Spleen (tissue), 11 donors: ENCODE data around the gene MZT1. TPM values are rescaled to one million over a fixed set of nuclear protein-coding genes. Genes with fewer than 3 reads are reported as not detected.

ENCODE experiments used
- DNase-seq: peaks from one replicate; pipeline ENCODE4 v3.0.0-alpha.2; 2020
- H3K27ac ChIP-seq, 8 donors: fragments of 200-600 bp; sonication (generic) in 7 of 8; 1 replicate in 4 of 8; 2 replicates in 4 of 8; pipeline versions ENCODE4 v1.5.0 to v1.8.0; 2016 to 2021; ENCODE audit warnings: inconsistent platforms in 4 of 8, mild to moderate bottlenecking in 4 of 8, moderate library complexity in 1 of 8
- H3K27me3 ChIP-seq, 7 donors: fragments of 200-600 bp; sonication (generic) in 6 of 7; replicated peaks in 1 of 7; 1 replicate in 4 of 7; 2 replicates in 3 of 7; pipeline versions ENCODE4 v1.5.0 to v1.8.0; 2016 to 2021; ENCODE audit warnings: inconsistent platforms in 3 of 7, mild to moderate bottlenecking in 1 of 7
- H3K36me3 ChIP-seq, 6 donors: fragments of 200-600 bp; sonication (generic) in 5 of 6; 1 replicate in 4 of 6; 2 replicates in 2 of 6; pipeline versions ENCODE4 v1.5.0 to v1.8.0; 2016 to 2021; ENCODE audit warnings: inconsistent platforms in 2 of 6
- H3K4me1 ChIP-seq, 6 donors: fragments of 200-600 bp; sonication (generic) in 5 of 6; 1 replicate in 3 of 6; 2 replicates in 3 of 6; pipeline versions ENCODE4 v1.5.0 to v1.8.0; 2016 to 2021; ENCODE audit warnings: inconsistent platforms in 3 of 6
- H3K4me3 ChIP-seq, 8 donors: fragments of 200-600 bp; sonication (generic) in 7 of 8; 1 replicate in 4 of 8; 2 replicates in 4 of 8; pipeline versions ENCODE4 v1.5.0 to v1.8.0; 2016 to 2021; ENCODE audit warnings: inconsistent platforms in 4 of 8, mild to moderate bottlenecking in 4 of 8, moderate library complexity in 2 of 8
- H3K9me3 ChIP-seq, 8 donors: fragments of 200-600 bp; sonication (generic) in 7 of 8; 1 replicate in 4 of 8; 2 replicates in 4 of 8; pipeline versions ENCODE4 v1.5.0 to v1.8.0; 2016 to 2021; ENCODE audit warnings: inconsistent platforms in 4 of 8
- CTCF ChIP-seq, 11 experiments: fragments of 200-600 bp in 7 of 11; fragments of 450-650 bp in 4 of 11; sonication (generic) in 4 of 11; IDR thresholded peaks in 8 of 11; conservative IDR thresholded peaks in 3 of 11; 1 replicate in 7 of 11; 2 replicates in 4 of 11; pipeline versions ENCODE4 v1.4.0 to v1.8.0; 2016 to 2021; ENCODE audit warnings: antibody characterized with exemption in 11 of 11, inconsistent platforms in 4 of 11, mild to moderate bottlenecking in 1 of 11
- POLR2A ChIP-seq, 3 donors: fragments of 450-650 bp; IDR thresholded peaks; one replicate each; pipeline ENCODE4 v1.5.1; 2017; ENCODE audit warnings: antibody characterized with exemption in 3 of 3, mild to moderate bottlenecking in 1 of 3
- POLR2AphosphoS5 ChIP-seq, 3 donors: sonication (generic); formaldehyde crosslinking; IDR thresholded peaks; one replicate each; pipeline ENCODE4 v1.5.1; 2017; ENCODE audit warnings: antibody characterized with exemption in 3 of 3
- WGBS, 5 donors: extraction: QIAGEN DNeasy Blood & Tissue Kit in 3 of 5; methylation state at CpG; one replicate each; pipeline versions ENCODE4 v1.1.5 to v1.1.7; 2013 to 2018; 5-methylcytosine and 5-hydroxymethylcytosine counted together
- intact Hi-C: fragments of 100-400 bp; cut with DNase I; formaldehyde crosslinking; loops from one replicate; pipeline ENCODE4 v1.15.0; 2023; ENCODE audit warnings: low total_unique reads
- polyA plus RNA-seq, 3 donors: library from polyadenylated mRNA; stranded (reverse); fragments of 200-250 nt; gene quantifications; one replicate each; pipeline ENCODE4 v1.2.1, GENCODE V29; 2013
- total RNA-seq, 7 donors: library from RNA; depleted of rRNA in 3 of 7; stranded (reverse); fragments of >200 nt in 3 of 7; fragmentation: NEBNext Ultra II Directional in 4 of 7; extraction: Animal tissue kit (Norgen Biotek cat#: 25700) in 4 of 7; gene quantifications; one replicate each; pipeline versions ENCODE4 v1.1.0 to v1.2.1, GENCODE V29; 2016 to 2021
- donor health status: healthy with polysubstance abuse.
- donor health status: DM: no; HTN: no; CAD: no; lungs with moderate emphysema.
- donor health status: DM: no; HTN: no; CAD: no.
- donor health status: Bipolar disorder and iron deficiency.
- donor health status: healthy.
- donor health status: DM: no; HTN: no; CAD: no.
- donor health status: DM: yes; HTN: yes; CAD: no.

The MZT1 gene
- total and polyA plus RNA-seq, 10 donors, result 6.8 to 14.2 (median 7.8) TPM

- peaks cover 0 to 1% (median under 1%) of the 10 kb centered on the region in 8 donors for H3K9me3 ChIP-seq
- intact Hi-C loops, result no loop called here
- H3K27me3 ChIP-seq, result peaks cover 0 to 7% (median 0%) of the 10 kb centered on the region in 7 donors
- TF ChIP-seq CTCF (IDR thresholded peaks at IDR 0.05 in 8 of 11, conservative IDR thresholded peaks at IDR 0.05 in 3 of 11) (no peak), POLR2AphosphoS5 (IDR thresholded peaks at IDR 0.05) (no peak), POLR2A (IDR thresholded peaks at IDR 0.05) (no peak)
- 76 to 95% (median 87%) methylated on average over 2 of the region's 2 CpGs for WGBS, 5 donors
- H3K4me1 ChIP-seq, result no peaks in the 10 kb centered on the region
- no peaks in the 10 kb centered on the region for H3K36me3 ChIP-seq
- H3K27ac ChIP-seq, result no peak overlapping the region
- no peak overlapping the region for H3K4me3 ChIP-seq
- DNase-seq, result no peak
These were observed 29.3 kb downstream of the MZT1 start for GRCh38 chr13:72698164-72698563.

- no peak for DNase-seq
- no peak for TF ChIP-seq POLR2AphosphoS5 (IDR thresholded peaks at IDR 0.05)
- TF ChIP-seq CTCF (IDR thresholded peaks at IDR 0.05 in 8 of 11, conservative IDR thresholded peaks at IDR 0.05 in 3 of 11), result peak in 4 of 11 experiments; percentile 14 to 33 (median 30)
- H3K27ac ChIP-seq, result no peak overlapping the region
- no peaks in the 10 kb centered on the region for H3K4me1 ChIP-seq
- H3K4me3 ChIP-seq, result no peak overlapping the region
- peaks cover 0 to 12% (median 8%) of the 10 kb centered on the region in 8 donors for H3K9me3 ChIP-seq
- intact Hi-C loops, result no loop called here
- peaks cover 0 to 7% (median 0%) of the 10 kb centered on the region in 7 donors for H3K27me3 ChIP-seq
- 11 to 26% (median 14%) methylated on average over 1 of the region's 1 CpG for WGBS, 5 donors
- H3K36me3 ChIP-seq, result no peaks in the 10 kb centered on the region
These were observed 30.9 kb downstream of the MZT1 start for GRCh38 chr13:72696579-72696978.

GRCh38 chr13:72694314-72694713 lies 33.1 kb downstream of the MZT1 start:
- DNase-seq, result no peak
- Histone ChIP-seq H3K4me1 (no peaks in the 10 kb centered on the region), H3K9me3 (peaks cover 0 to 12% (median 8%) of the 10 kb centered on the region in 8 donors), H3K4me3 (no peak overlapping the region), H3K27ac (no peak overlapping the region), H3K36me3 (no peaks in the 10 kb centered on the region), H3K27me3 (peaks cover 0 to 7% (median 0%) of the 10 kb centered on the region in 7 donors)
- intact Hi-C loops, result no loop called here
- TF ChIP-seq POLR2AphosphoS5 (IDR thresholded peaks at IDR 0.05) (no peak), CTCF (IDR thresholded peaks at IDR 0.05 in 8 of 11, conservative IDR thresholded peaks at IDR 0.05 in 3 of 11) (no peak), POLR2A (IDR thresholded peaks at IDR 0.05) (no peak)
- WGBS, 5 donors, result 58 to 79% (median 73%) methylated on average over 8 of the region's 8 CpGs

GRCh38 chr13:72693832-72694231 lies 33.6 kb downstream of the MZT1 start:
- H3K36me3 ChIP-seq, result no peaks in the 10 kb centered on the region
- H3K9me3 ChIP-seq, result peaks cover 0 to 12% (median 8%) of the 10 kb centered on the region in 8 donors
- no peak overlapping the region for H3K4me3 ChIP-seq
- intact Hi-C loops, result no loop called here
- H3K27ac ChIP-seq, result no peak overlapping the region
- peaks cover 0 to 7% (median 0%) of the 10 kb centered on the region in 7 donors for H3K27me3 ChIP-seq
- H3K4me1 ChIP-seq, result no peaks in the 10 kb centered on the region
- no peak for TF ChIP-seq POLR2A (IDR thresholded peaks at IDR 0.05)
- no peak for TF ChIP-seq CTCF (IDR thresholded peaks at IDR 0.05 in 8 of 11, conservative IDR thresholded peaks at IDR 0.05 in 3 of 11)
- no peak for TF ChIP-seq POLR2AphosphoS5 (IDR thresholded peaks at IDR 0.05)
- DNase-seq, result no peak
- 78 to 89% (median 82%) methylated on average over 5 of the region's 5 CpGs for WGBS, 5 donors
